Vagina (tissue), 2 donors: ENCODE data around the gene SATB1. TPM values are rescaled to one million over a fixed set of nuclear protein-coding genes. Genes with fewer than 3 reads are reported as not detected.

Source experiments
- DNase-seq, 2 donors: peaks; one replicate each; pipeline ENCODE4 v3.0.0-alpha.2; 2017; ENCODE audit errors: extremely low spot score in 2 of 2
- H3K27ac ChIP-seq: fragments of 200-600 bp; sonication (generic); one replicate; pipeline ENCODE4 v1.5.1; 2019
- H3K27me3 ChIP-seq: fragments of 200-600 bp; sonication (generic); one replicate; pipeline ENCODE4 v1.5.1; 2019
- H3K36me3 ChIP-seq, 2 donors: fragments of 200-600 bp; sonication (generic); one replicate each; pipeline ENCODE4 v1.5.1; 2017 to 2019
- H3K4me1 ChIP-seq: fragments of 200-600 bp; sonication (generic); one replicate; pipeline ENCODE4 v1.5.1; 2019
- H3K4me3 ChIP-seq, 2 donors: fragments of 200-600 bp; sonication (generic); 1 replicate in 1 of 2; 2 replicates in 1 of 2; pipeline ENCODE4 v1.5.1; 2016 to 2019
- H3K9me3 ChIP-seq: fragments of 200-600 bp; sonication (generic); one replicate; pipeline ENCODE4 v1.5.1; 2019
- CTCF ChIP-seq, 3 experiments: fragments of 450-650 bp in 2 of 3; fragments of 200-600 bp in 1 of 3; sonication (generic) in 1 of 3; IDR thresholded peaks; one replicate each; pipeline ENCODE4 v1.5.1; 2017 to 2019; ENCODE audit warnings: antibody characterized with exemption in 3 of 3, mild to moderate bottlenecking in 2 of 3, moderate library complexity in 2 of 3
- POLR2A ChIP-seq, 2 donors: fragments of 450-650 bp; IDR thresholded peaks; one replicate each; pipeline ENCODE4 v1.6.1; 2017; ENCODE audit warnings: antibody characterized with exemption in 2 of 2, mild to moderate bottlenecking in 2 of 2, moderate library complexity in 2 of 2
- POLR2AphosphoS5 ChIP-seq, 2 donors: sonication (generic); formaldehyde crosslinking; IDR thresholded peaks; one replicate each; pipeline ENCODE4 v1.9.0; 2017; ENCODE audit warnings: antibody characterized with exemption in 2 of 2, mild to moderate bottlenecking in 2 of 2, low read depth in 1 of 2; ENCODE audit not compliant: insufficient read depth in 1 of 2
- intact Hi-C: fragments of 100-400 bp; cut with DNase I; formaldehyde crosslinking; loops from one replicate; pipeline ENCODE4 v1.15.1; 2023
- total RNA-seq: library from RNA; depleted of rRNA; stranded (reverse); fragments of >200 nt; gene quantifications from one replicate; pipeline ENCODE4 v1.2.3, GENCODE V29; 2016

The SATB1 gene
- total RNA-seq, 1 donor from 2014 or later: 51.3 TPM

GRCh38 chr3:18415167-18415566 is 10.0 kb downstream of the SATB1 start:
- intact Hi-C loops: no loop called here
- Histone ChIP-seq H3K27ac (no peak overlapping the region), H3K9me3 (no peaks in the 10 kb centered on the region), H3K4me1 (peaks cover 10% of the 10 kb centered on the region), H3K4me3 (no peak overlapping the region), H3K27me3 (no peaks in the 10 kb centered on the region), H3K36me3 (peaks cover 0 to 29% of the 10 kb centered on the region in 2 donors)
- no peak for DNase-seq
- no peak for TF ChIP-seq POLR2AphosphoS5 (IDR thresholded peaks at IDR 0.05; ENCODE audit: insufficient read depth in 1 of 2, low read depth in 1 of 2)
- no peak for TF ChIP-seq POLR2A (IDR thresholded peaks at IDR 0.05)
- TF ChIP-seq CTCF (IDR thresholded peaks at IDR 0.05): no peak

- intact Hi-C loops: no loop called here
- no peaks in the 10 kb centered on the region for H3K4me1 ChIP-seq
- H3K4me3 ChIP-seq: no peak overlapping the region
- no peak overlapping the region for H3K27ac ChIP-seq
- H3K9me3 ChIP-seq: no peaks in the 10 kb centered on the region
- peaks cover 0 to 20% of the 10 kb centered on the region in 2 donors for H3K36me3 ChIP-seq
- no peak for DNase-seq
- H3K27me3 ChIP-seq: no peaks in the 10 kb centered on the region
- no peak for TF ChIP-seq POLR2A (IDR thresholded peaks at IDR 0.05)
Observed at GRCh38 chr3:18412684-18413083, 12.5 kb downstream of the SATB1 start.

GRCh38 chr3:18411541-18411940 is 13.6 kb downstream of the SATB1 start:
- TF ChIP-seq POLR2AphosphoS5 (IDR thresholded peaks at IDR 0.05; ENCODE audit: insufficient read depth in 1 of 2, low read depth in 1 of 2) (no peak), POLR2A (IDR thresholded peaks at IDR 0.05) (no peak), CTCF (IDR thresholded peaks at IDR 0.05) (no peak)
- Histone ChIP-seq H3K4me3 (no peak overlapping the region), H3K27ac (no peak overlapping the region), H3K9me3 (no peaks in the 10 kb centered on the region), H3K36me3 (peaks cover 0 to 19% of the 10 kb centered on the region in 2 donors), H3K27me3 (no peaks in the 10 kb centered on the region), H3K4me1 (no peaks in the 10 kb centered on the region)
- no peak for DNase-seq
- intact Hi-C loops: no loop called here

- intact Hi-C loops: no loop called here
- TF ChIP-seq POLR2A (IDR thresholded peaks at IDR 0.05): no peak
- TF ChIP-seq CTCF (IDR thresholded peaks at IDR 0.05): no peak
- no peak for TF ChIP-seq POLR2AphosphoS5 (IDR thresholded peaks at IDR 0.05; ENCODE audit: insufficient read depth in 1 of 2, low read depth in 1 of 2)
- Histone ChIP-seq H3K4me1 (no peaks in the 10 kb centered on the region), H3K27ac (no peak overlapping the region), H3K36me3 (peaks cover 0 to 8% of the 10 kb centered on the region in 2 donors), H3K27me3 (no peaks in the 10 kb centered on the region), H3K9me3 (no peaks in the 10 kb centered on the region), H3K4me3 (no peak overlapping the region)
- no peak for DNase-seq
Observed at GRCh38 chr3:18410205-18410604, 14.9 kb downstream of the SATB1 start.

GRCh38 chr3:18409266-18409665 is 15.9 kb downstream of the SATB1 start:
- intact Hi-C loops: no loop called here
- H3K4me1 ChIP-seq: no peaks in the 10 kb centered on the region
- TF ChIP-seq CTCF (IDR thresholded peaks at IDR 0.05) (no peak), POLR2A (IDR thresholded peaks at IDR 0.05) (no peak), POLR2AphosphoS5 (IDR thresholded peaks at IDR 0.05; ENCODE audit: insufficient read depth in 1 of 2, low read depth in 1 of 2) (no peak)
- H3K27ac ChIP-seq: no peak overlapping the region
- DNase-seq: no peak
- H3K36me3 ChIP-seq: no peaks in the 10 kb centered on the region
- H3K9me3 ChIP-seq: no peaks in the 10 kb centered on the region
- H3K27me3 ChIP-seq: no peaks in the 10 kb centered on the region
- no peak overlapping the region for H3K4me3 ChIP-seq

- Histone ChIP-seq H3K9me3 (no peaks in the 10 kb centered on the region), H3K36me3 (no peaks in the 10 kb centered on the region), H3K4me1 (no peaks in the 10 kb centered on the region), H3K27ac (no peak overlapping the region), H3K4me3 (no peak overlapping the region), H3K27me3 (no peaks in the 10 kb centered on the region)
- no peak for TF ChIP-seq POLR2A (IDR thresholded peaks at IDR 0.05)
- no peak for TF ChIP-seq POLR2AphosphoS5 (IDR thresholded peaks at IDR 0.05; ENCODE audit: insufficient read depth in 1 of 2, low read depth in 1 of 2)
- no peak for TF ChIP-seq CTCF (IDR thresholded peaks at IDR 0.05)
- no peak for DNase-seq
- intact Hi-C loops: no loop called here
Observed at GRCh38 chr3:18405141-18405540, 20.0 kb downstream of the SATB1 start.
